GM12874 (cell line): ENCODE results near the gene RASIP1.

Experiments used
- CTCF ChIP-seq: IDR thresholded peaks from 2 replicates; pipeline ENCODE4 v1.5.1; 2011; ENCODE audit warnings: low read depth, mild to moderate bottlenecking, control low read depth, low read length, moderate library complexity; ENCODE audit not compliant: insufficient read depth

The RASIP1 gene

GRCh38 chr19:48731452-48731851 is 9.0 kb downstream of the RASIP1 start:
- no peak for TF ChIP-seq CTCF

- TF ChIP-seq CTCF: no peak
These were observed 11.3 kb downstream of the RASIP1 start for GRCh38 chr19:48728911-48729664.

- no peak for TF ChIP-seq CTCF
These were observed 13.9 kb downstream of the RASIP1 start for GRCh38 chr19:48726556-48726955.

- no peak for TF ChIP-seq CTCF
These were observed 15.3 kb downstream of the RASIP1 start for GRCh38 chr19:48724796-48725753.

GRCh38 chr19:48722196-48722708 is 18.2 kb downstream of the RASIP1 start:
- no peak for TF ChIP-seq CTCF

GRCh38 chr19:48720613-48721296 is 19.7 kb downstream of the RASIP1 start:
- no peak for TF ChIP-seq CTCF

GRCh38 chr19:48720251-48720612 is 20.2 kb downstream of the RASIP1 start:
- TF ChIP-seq CTCF: no peak
